Measurements from ENCODE around the gene FAM32A.

FAM32A gene

DNA sequence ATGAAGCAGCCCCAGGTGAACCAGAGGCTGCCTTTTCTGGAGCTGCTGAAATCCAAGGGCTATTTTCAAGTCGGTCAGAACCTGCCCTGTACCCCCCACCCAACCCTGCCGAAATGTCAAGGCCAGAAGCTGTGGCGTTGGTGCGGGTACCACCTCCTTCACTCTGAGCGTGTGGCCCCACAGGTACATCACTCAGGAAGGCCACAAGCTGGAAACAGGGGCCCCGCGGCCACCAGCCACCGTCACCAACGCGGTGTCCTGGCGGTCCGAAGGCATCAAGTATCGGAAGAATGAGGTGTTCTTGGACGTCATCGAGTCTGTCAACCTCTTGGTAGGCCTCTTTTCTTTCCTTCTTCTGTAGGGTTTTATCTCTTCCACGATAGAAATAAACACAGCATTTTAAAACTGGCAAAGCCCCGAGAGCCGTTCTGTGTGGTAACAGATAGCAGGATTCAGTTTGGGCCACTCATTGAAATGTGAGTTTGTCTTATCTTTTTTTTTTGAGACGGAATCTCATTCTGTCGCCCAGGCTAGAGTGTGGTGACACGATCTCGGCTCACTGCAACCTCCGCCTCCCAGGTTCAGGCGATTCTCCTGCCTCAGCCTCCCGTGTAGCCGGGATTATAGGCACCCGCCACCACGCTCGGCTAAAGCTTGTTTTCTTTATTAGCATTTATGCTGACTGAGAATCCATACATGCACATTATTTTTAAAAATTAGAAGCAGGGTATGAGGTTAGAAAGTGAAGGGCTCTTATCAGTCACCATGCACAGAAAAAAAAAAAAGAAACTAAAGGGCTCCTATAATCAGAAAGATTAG is 23.8 kb downstream of the FAM32A start:
- DNase-seq (ENCODE audit: low read depth) = no peak
- TF ChIP-seq, protein P1, sequence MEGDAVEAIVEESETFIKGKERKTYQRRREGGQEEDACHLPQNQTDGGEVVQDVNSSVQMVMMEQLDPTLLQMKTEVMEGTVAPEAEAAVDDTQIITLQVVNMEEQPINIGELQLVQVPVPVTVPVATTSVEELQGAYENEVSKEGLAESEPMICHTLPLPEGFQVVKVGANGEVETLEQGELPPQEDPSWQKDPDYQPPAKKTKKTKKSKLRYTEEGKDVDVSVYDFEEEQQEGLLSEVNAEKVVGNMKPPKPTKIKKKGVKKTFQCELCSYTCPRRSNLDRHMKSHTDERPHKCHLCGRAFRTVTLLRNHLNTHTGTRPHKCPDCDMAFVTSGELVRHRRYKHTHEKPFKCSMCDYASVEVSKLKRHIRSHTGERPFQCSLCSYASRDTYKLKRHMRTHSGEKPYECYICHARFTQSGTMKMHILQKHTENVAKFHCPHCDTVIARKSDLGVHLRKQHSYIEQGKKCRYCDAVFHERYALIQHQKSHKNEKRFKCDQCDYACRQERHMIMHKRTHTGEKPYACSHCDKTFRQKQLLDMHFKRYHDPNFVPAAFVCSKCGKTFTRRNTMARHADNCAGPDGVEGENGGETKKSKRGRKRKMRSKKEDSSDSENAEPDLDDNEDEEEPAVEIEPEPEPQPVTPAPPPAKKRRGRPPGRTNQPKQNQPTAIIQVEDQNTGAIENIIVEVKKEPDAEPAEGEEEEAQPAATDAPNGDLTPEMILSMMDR (IDR thresholded peaks at IDR 0.05; ENCODE audit: control insufficient read depth, insufficient read depth, low read depth, low read length, missing control alignments) = no peak
- no peak overlapping the region for H3K4me3 ChIP-seq (ENCODE audit: control insufficient read depth, low read depth, low read length)

DNA sequence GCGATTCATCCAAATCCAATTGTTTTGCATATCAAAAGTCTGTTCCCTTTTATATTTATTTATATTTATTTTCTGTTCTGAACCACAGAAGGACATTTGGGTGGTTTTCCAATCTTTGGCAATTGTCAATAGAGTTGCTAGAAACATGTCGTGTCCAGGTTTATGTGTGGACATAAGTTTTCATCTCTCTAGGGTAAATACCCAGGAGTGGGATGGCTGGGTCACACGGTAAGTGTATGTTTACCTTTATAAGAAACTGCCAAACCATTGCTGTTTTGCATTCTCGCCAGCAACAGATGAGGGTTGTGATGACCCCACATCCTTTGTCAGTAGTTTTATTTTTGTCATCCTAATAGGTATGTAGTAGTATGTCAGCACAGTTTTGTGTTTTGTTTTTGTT is 25.0 kb downstream of the FAM32A start:
- no peak overlapping the region for H3K4me3 ChIP-seq (ENCODE audit: control insufficient read depth, low read depth, low read length)
- DNase-seq (ENCODE audit: low read depth) = no peak
- TF ChIP-seq, protein P1 (IDR thresholded peaks at IDR 0.05; ENCODE audit: control insufficient read depth, insufficient read depth, low read depth, low read length, missing control alignments) = no peak

DNA sequence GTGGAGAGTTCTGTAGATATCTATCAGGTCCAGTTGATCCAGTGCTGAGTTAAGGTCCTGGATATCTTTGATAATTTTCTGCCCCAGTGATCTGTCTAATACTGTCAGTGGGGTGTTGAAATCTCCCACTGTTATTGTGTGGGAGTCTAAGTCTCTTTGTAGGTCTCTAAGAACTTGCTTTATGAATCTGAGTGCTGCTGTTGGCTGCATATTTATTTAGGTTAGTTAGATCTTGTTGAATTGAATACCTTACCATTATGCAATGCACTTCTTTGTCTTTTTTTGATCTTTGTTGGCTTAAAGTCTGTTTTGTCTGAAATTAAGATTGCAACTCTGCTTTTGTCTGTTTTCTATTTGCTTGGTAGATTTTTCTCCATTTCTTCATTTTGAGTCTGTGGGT is 27.9 kb downstream of the FAM32A start:
- H3K4me3 ChIP-seq (ENCODE audit: control insufficient read depth, low read depth, low read length) = no peak overlapping the region
- TF ChIP-seq, protein P1 (IDR thresholded peaks at IDR 0.05; ENCODE audit: control insufficient read depth, insufficient read depth, low read depth, low read length, missing control alignments) = no peak
- DNase-seq (ENCODE audit: low read depth) = no peak

DNA sequence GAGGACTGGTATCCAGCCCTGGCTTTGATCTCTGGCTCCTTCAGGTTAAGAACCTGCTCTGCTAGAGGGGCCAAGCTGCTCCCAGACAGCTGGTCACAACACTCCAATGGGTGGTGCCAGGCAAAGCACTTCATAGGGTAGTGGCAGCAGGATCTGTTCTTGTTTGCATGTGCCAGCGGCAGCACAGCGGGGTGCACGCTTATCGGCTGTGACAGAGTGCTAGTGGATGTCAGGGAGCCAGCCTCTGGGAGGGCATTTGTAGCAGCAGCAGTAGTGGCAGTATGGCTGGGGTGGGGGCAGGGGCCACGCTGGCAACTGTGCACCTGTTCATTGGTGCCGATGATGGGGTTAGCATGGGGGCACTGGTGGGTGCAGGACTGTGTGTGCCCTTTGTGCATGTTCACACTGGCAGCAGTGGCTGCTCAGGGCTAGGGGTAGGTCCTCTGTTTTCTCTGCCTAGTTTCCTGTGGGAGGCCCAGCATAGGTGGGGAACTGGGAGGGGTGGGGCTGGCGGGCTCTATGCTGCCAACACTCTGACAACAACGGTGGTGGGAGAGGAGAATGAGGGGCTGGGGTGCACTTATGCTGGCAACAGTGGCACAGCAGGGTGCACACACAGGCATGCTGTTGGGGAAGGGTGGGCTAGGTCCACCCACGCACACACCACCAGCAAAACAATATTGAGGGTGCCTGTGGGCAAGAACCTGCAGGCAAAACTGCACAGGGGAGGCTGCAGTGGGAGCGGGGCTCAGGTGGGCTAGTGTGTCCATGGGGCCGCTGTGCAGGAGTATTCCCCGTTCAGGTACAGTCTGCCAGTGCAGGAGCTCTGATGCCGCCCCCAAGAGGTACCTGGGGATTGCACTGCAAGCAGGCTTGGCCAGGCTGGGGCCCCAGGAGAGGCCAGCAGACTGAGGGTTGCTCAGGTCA is 31.8 kb downstream of the FAM32A start:
- H3K4me3 ChIP-seq (ENCODE audit: control insufficient read depth, low read depth, low read length) = no peak overlapping the region
- DNase-seq (ENCODE audit: low read depth) = no peak
- TF ChIP-seq, protein P1 (IDR thresholded peaks at IDR 0.05; ENCODE audit: control insufficient read depth, insufficient read depth, low read depth, low read length, missing control alignments) = no peak

DNA sequence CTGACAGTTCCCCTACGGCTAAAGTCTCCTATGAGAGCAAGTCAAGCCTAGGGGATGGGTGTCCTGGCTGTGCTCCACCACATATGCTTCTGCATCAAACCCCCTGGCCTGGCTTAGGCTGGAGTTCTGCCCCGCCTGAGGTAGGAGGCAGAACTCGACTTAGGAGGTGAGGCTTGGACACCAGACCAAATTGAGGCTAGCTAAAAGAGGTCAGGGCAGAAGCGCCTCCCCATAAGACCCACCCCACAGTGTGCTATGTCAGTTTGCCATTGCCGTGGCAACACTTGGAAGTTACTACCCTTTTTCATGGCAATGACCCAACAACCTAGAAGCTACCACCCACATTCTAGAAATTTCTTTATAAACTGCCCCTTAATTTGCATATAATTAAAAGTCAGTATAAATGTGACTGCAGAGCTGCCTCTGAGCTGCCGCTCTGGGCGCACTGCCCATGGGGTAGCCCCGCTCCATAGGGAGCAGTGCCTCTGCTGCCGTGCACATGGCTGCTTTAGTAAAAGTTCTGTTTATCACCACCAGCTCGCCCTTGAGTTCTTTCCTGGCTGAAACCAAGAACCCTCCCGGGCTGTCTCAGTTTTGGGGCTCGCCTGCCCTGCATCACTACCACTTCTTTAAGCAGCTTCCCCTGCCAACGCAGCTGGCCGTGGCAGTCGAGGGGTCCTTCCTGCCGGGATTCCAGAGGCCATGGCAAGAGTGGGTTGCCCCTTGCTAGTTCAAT is 32.7 kb downstream of the FAM32A start:
- H3K4me3 ChIP-seq (ENCODE audit: control insufficient read depth, low read depth, low read length) = no peak overlapping the region
- TF ChIP-seq, protein P1 (IDR thresholded peaks at IDR 0.05; ENCODE audit: control insufficient read depth, insufficient read depth, low read depth, low read length, missing control alignments) = no peak
- DNase-seq (ENCODE audit: low read depth) = no peak

DNA sequence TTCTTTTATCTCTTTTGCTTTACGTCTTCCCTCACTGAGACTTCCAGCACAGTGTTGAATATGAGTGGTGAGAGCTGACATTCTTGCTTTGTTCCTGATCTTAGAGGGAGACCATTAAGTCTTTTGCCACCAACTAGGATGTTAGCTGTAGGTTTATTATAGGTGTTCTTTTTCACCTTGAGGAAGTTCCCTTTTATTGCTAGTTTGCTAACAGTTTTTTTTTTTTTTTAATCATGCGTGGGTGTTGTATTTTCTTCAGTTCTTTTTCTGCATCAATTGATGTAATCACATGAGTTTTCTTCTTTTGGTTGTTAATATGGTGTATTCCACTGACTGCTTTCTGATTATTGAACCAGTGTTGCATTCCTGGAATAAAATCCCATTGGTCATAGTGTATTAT is 33.6 kb downstream of the FAM32A start:
- no peak for DNase-seq (ENCODE audit: low read depth)
- H3K4me3 ChIP-seq (ENCODE audit: control insufficient read depth, low read depth, low read length) = no peak overlapping the region
- TF ChIP-seq, protein P1 (IDR thresholded peaks at IDR 0.05; ENCODE audit: control insufficient read depth, insufficient read depth, low read depth, low read length, missing control alignments) = no peak

Measured in AG09309 (cell line).